Measurements from ENCODE around the gene KCNK15. TPM values are rescaled to one million over a fixed set of nuclear protein-coding genes. Genes with fewer than 3 reads are reported as not detected.

The KCNK15 gene
- polyA plus RNA-seq, 3 donors: 0.03 TPM; not detected in 2

DNA sequence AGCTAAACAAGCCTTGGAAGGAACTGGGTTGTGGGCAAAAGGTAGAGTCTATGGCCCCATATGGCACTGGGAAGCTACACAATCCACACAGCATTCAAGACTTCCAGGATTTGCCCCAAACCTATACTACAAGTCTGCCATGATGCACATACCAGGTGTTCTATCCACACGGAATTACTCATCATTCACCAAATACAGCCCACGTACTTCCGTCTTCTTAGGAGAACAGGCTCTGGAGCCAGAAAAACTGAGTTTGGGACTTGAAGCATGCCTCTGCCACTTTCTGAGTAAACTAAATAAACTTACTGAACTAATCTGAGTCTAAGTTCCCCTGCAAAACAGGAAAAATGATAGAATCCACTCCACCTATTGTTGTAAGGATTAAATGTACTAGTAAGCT, 36.1 kb downstream of the KCNK15 start:
- Histone ChIP-seq H3K79me2 (ENCODE audit: insufficient read depth, low read length) (no peaks in the 10 kb centered on the region), H3K4me2 (replicated peaks; ENCODE audit: extremely low read depth, low read length, poor library complexity, severe bottlenecking) (no peak overlapping the region), H3K36me3 (replicated peaks in 1 of 2; ENCODE audit: control insufficient read depth in 1 of 2, insufficient read depth in 2 of 2, low read length in 2 of 2) (no peaks in the 10 kb centered on the region), H3K9ac (ENCODE audit: insufficient read depth, low read length, poor library complexity, severe bottlenecking) (no peak overlapping the region), H3K27ac (ENCODE audit: low read depth in 1 of 2, low read length in 2 of 2) (no peak overlapping the region), H2AFZ (ENCODE audit: insufficient read depth, low read depth, low read length, poor library complexity, severe bottlenecking) (no peak overlapping the region), H4K20me1 (ENCODE audit: insufficient read depth, low read length) (no peaks in the 10 kb centered on the region), H3K4me3 (replicated peaks in 1 of 3; ENCODE audit: low read depth in 2 of 3, low read length in 3 of 3) (no peak overlapping the region), H3K4me1 (ENCODE audit: control insufficient read depth in 1 of 2, insufficient read depth in 2 of 2, low read length in 2 of 2) (no peaks in the 10 kb centered on the region), H3K9me3 (replicated peaks in 1 of 2; ENCODE audit: control insufficient read depth in 1 of 2, insufficient read depth in 1 of 2, low read length in 2 of 2) (no peaks in the 10 kb centered on the region), H3K27me3 (ENCODE audit: control insufficient read depth in 2 of 2, insufficient read depth in 2 of 2, low read length in 2 of 2) (peaks cover 0 to 2% of the 10 kb centered on the region in 2 donors)
- intact Hi-C loops (cut with micrococcal nuclease): no loop called here
- no peaks in the 10 kb centered on the region for H3K4me1 Mint-ChIP-seq
- no peak overlapping the region for H3K27ac Mint-ChIP-seq
- no peak for TF ChIP-seq CTCF (IDR thresholded peaks at IDR 0.05)
- no peak for DNase-seq
- no peaks in the 10 kb centered on the region for H3K9me3 Mint-ChIP-seq
- WGBS (ENCODE audit: insufficient coverage): 90% methylated on average over 3 of the region's 3 CpGs
- peaks cover 6 to 7% (median 7%) of the 10 kb centered on the region in 3 donors for H3K27me3 Mint-ChIP-seq (ENCODE audit: low read depth in 3 of 3)
- no peaks in the 10 kb centered on the region for H3K36me3 Mint-ChIP-seq
- H3K4me3 Mint-ChIP-seq: no peak overlapping the region

DNA sequence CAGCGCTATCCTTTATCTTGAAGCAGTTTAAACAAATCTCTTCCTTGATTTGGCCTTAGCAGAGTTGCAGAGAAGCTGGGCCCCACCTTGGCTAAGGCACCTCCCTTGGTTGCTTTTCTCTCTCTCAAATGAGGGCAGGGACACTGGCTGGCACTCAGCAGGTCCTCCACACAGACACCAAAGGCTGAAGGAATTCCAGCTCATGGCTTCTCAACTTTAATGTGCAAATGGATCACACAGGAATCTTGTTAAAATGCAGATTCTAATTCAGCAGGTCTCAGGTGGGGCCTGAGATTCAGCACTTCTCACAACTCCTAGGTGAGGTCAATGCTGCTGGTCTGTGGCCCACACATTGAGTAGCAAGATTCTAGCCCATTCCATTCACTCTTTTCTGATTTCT, 39.0 kb downstream of the KCNK15 start:
- Histone ChIP-seq H3K9ac (ENCODE audit: insufficient read depth, low read length, poor library complexity, severe bottlenecking) (no peak overlapping the region), H3K4me1 (ENCODE audit: control insufficient read depth in 1 of 2, insufficient read depth in 2 of 2, low read length in 2 of 2) (no peaks in the 10 kb centered on the region), H3K9me3 (replicated peaks in 1 of 2; ENCODE audit: control insufficient read depth in 1 of 2, insufficient read depth in 1 of 2, low read length in 2 of 2) (no peaks in the 10 kb centered on the region), H3K79me2 (ENCODE audit: insufficient read depth, low read length) (no peaks in the 10 kb centered on the region), H3K36me3 (replicated peaks in 1 of 2; ENCODE audit: control insufficient read depth in 1 of 2, insufficient read depth in 2 of 2, low read length in 2 of 2) (no peaks in the 10 kb centered on the region), H3K27me3 (ENCODE audit: control insufficient read depth in 2 of 2, insufficient read depth in 2 of 2, low read length in 2 of 2) (peaks cover 0 to 2% of the 10 kb centered on the region in 2 donors), H3K4me3 (replicated peaks in 1 of 3; ENCODE audit: low read depth in 2 of 3, low read length in 3 of 3) (no peak overlapping the region), H3K27ac (ENCODE audit: low read depth in 1 of 2, low read length in 2 of 2) (no peak overlapping the region), H2AFZ (ENCODE audit: insufficient read depth, low read depth, low read length, poor library complexity, severe bottlenecking) (no peak overlapping the region), H3K4me2 (replicated peaks; ENCODE audit: extremely low read depth, low read length, poor library complexity, severe bottlenecking) (no peak overlapping the region), H4K20me1 (ENCODE audit: insufficient read depth, low read length) (no peaks in the 10 kb centered on the region)
- DNase-seq: no peak
- Mint-ChIP-seq H3K36me3 (no peaks in the 10 kb centered on the region), H3K4me1 (no peaks in the 10 kb centered on the region), H3K9me3 (no peaks in the 10 kb centered on the region), H3K27me3 (ENCODE audit: low read depth in 3 of 3) (peaks cover 7 to 9% (median 9%) of the 10 kb centered on the region in 3 donors), H3K27ac (no peak overlapping the region), H3K4me3 (no peak overlapping the region)
- TF ChIP-seq CTCF (IDR thresholded peaks at IDR 0.05): no peak
- WGBS (ENCODE audit: insufficient coverage): no CpG with 5 or more reads among the region's 1 CpG
- intact Hi-C loops (cut with micrococcal nuclease): no loop called here
